Upper lobe of left lung (tissue), 4 donors: ENCODE results near the gene TYW1.
"Not testable (repeated sequence)": the region's sequence is repeated elsewhere in the genome, so short reads cannot be mapped to it uniquely, and the experiment has no call there.

Experiments used
- CTCF ChIP-seq, 6 experiments: fragments of 450-650 bp in 4 of 6; fragments of 200-600 bp in 2 of 6; sonication (generic) in 2 of 6; IDR thresholded peaks; one replicate each; pipeline ENCODE4 v1.5.1; 2016 to 2019; ENCODE audit warnings: antibody characterized with exemption in 6 of 6
- POLR2AphosphoS5 ChIP-seq, 2 donors: sonication (generic); formaldehyde crosslinking; IDR thresholded peaks; one replicate each; pipeline ENCODE4 v1.5.1; 2017; ENCODE audit warnings: antibody characterized with exemption in 2 of 2

GRCh38 chr7:67171151-67171550, 174.5 kb downstream of the TYW1 start:
- not testable (repeated sequence) for TF ChIP-seq CTCF, POLR2AphosphoS5 (IDR thresholded peaks at IDR 0.05)
